ENCODE results near the gene CCDC188.

GRCh38 chr22:20108757-20109230 is 42.1 kb downstream of the CCDC188 start:
- TF ChIP-seq POLR2A (IDR thresholded peaks at IDR 0.05) = no peak
- TF ChIP-seq CTCF (IDR thresholded peaks at IDR 0.05) = no peak
